PC-3 (cell line): ENCODE measurements around the gene MAP3K5.

Source experiments
- CTCF ChIP-seq: fragments of 300-600 bp; sonication (generic); conservative IDR thresholded peaks from 2 replicates; pipeline ENCODE4 v1.5.1; 2017; ENCODE audit warnings: antibody characterized with exemption, low read depth, mild to moderate bottlenecking, low read length
- EZH2 ChIP-seq: fragments of 300-600 bp; sonication (generic); IDR thresholded peaks from one replicate; pipeline ENCODE4 v1.6.1; 2017; ENCODE audit warnings: antibody characterized with exemption, mild to moderate bottlenecking, low read length; ENCODE audit not compliant: unreplicated experiment
- EZH2phosphoT487 ChIP-seq: fragments of 300-600 bp; sonication (generic); IDR thresholded peaks from 2 replicates; pipeline ENCODE4 v1.6.1; 2018; ENCODE audit warnings: mild to moderate bottlenecking, antibody characterized with exemption, low read length, borderline replicate concordance

GRCh38 chr6:136527831-136528230, 264.4 kb downstream of the MAP3K5 start:
- no peak for TF ChIP-seq CTCF
- TF ChIP-seq EZH2phosphoT487: no peak
- TF ChIP-seq EZH2: no peak
